PC-9 (cell line): ENCODE results near the gene FRMD4B. TPM values are rescaled to one million over a fixed set of nuclear protein-coding genes. Genes with fewer than 3 reads are reported as not detected.

ENCODE experiments used
- BruUV-seq: library from RNA; stranded (reverse); fragments of 400-500 nt; replicated peaks from 2 replicates; lab custom pipeline; 2021; lab: Mats Ljungman, UMichigan
- CTCF ChIA-PET: fragments of 300-600 bp; sonication (Branson Sonifier 250); formaldehyde crosslinking; loops from one replicate; lab custom pipeline; 2022; ENCODE audit warnings: antibody characterized with exemption; lab: Charles Lee
- POLR2A ChIA-PET: fragments of 300-600 bp; sonication (Branson Sonifier 250); formaldehyde crosslinking; loops from one replicate; lab custom pipeline; 2022; ENCODE audit warnings: antibody characterized with exemption; ENCODE audit not compliant: unreplicated experiment; lab: Charles Lee
- DNase-seq, 2 experiments: peaks; one replicate each; pipeline versions ENCODE4 v3.0.0 to v3.0.0-alpha.2; 2015 to 2022; ENCODE audit warnings: mixed read lengths in 1 of 2
- H2AFZ ChIP-seq: fragments of 200-600 bp; sonication (generic); 2 replicates; pipeline ENCODE4 v1.8.1; 2017; ENCODE audit warnings: antibody characterized with exemption
- H3F3A ChIP-seq: fragments of 200-600 bp; sonication (generic); 2 replicates; pipeline ENCODE4 v1.8.1; 2017; ENCODE audit warnings: antibody characterized with exemption, mild to moderate bottlenecking, low read depth; ENCODE audit not compliant: insufficient read depth
- H3K27ac ChIP-seq: fragments of 200-600 bp; sonication (generic); 2 replicates; pipeline ENCODE4 v1.6.1; 2016; ENCODE audit warnings: mixed run types
- H3K27me3 ChIP-seq: fragments of 200-600 bp; sonication (generic); 2 replicates; pipeline ENCODE4 v1.6.1; 2016; ENCODE audit warnings: low read depth, mixed run types; ENCODE audit not compliant: insufficient read depth
- H3K36me3 ChIP-seq: fragments of 200-600 bp; sonication (generic); 2 replicates; pipeline ENCODE4 v1.6.1; 2016; ENCODE audit warnings: low read depth, mixed run types
- H3K4me1 ChIP-seq: fragments of 200-600 bp; sonication (generic); replicated peaks from 2 replicates; pipeline ENCODE4 v1.6.1; 2016; ENCODE audit warnings: mixed run types; ENCODE audit not compliant: insufficient read depth
- H3K4me2 ChIP-seq: fragments of 200-600 bp; sonication (generic); 2 replicates; pipeline ENCODE4 v1.6.1; 2017; ENCODE audit warnings: mixed run types
- H3K4me3 ChIP-seq: fragments of 200-600 bp; sonication (generic); 2 replicates; pipeline ENCODE4 v1.6.1; 2016; ENCODE audit warnings: mixed run types
- H3K79me2 ChIP-seq: fragments of 200-600 bp; sonication (generic); 2 replicates; pipeline ENCODE4 v1.6.1; 2017; ENCODE audit warnings: low read depth, mixed run types
- H3K9me2 ChIP-seq: fragments of 200-600 bp; sonication (generic); 2 replicates; pipeline ENCODE4 v1.8.1; 2017; ENCODE audit warnings: mild to moderate bottlenecking; ENCODE audit not compliant: insufficient read depth
- H3K9me3 ChIP-seq: fragments of 200-600 bp; sonication (generic); 2 replicates; pipeline ENCODE4 v1.8.1; 2016; ENCODE audit warnings: low read depth; ENCODE audit not compliant: insufficient read depth
- H4K20me1 ChIP-seq: fragments of 200-600 bp; sonication (generic); 2 replicates; pipeline ENCODE4 v1.8.1; 2017; ENCODE audit not compliant: insufficient read depth
- CTCF ChIP-seq: fragments of 200-600 bp; sonication (generic); conservative IDR thresholded peaks from 2 replicates; pipeline ENCODE4 v1.6.1; 2017; ENCODE audit warnings: mixed run types, antibody characterized with exemption, mild to moderate bottlenecking, moderate library complexity
- EZH2 ChIP-seq: fragments of 200-600 bp; sonication (generic); IDR thresholded peaks from 2 replicates; pipeline ENCODE4 v1.8.0; 2017; ENCODE audit warnings: antibody characterized with exemption, low read depth
- intact Hi-C: fragments of 100-400 bp; cut with micrococcal nuclease; formaldehyde crosslinking; loops from one replicate; pipeline ENCODE4 v1.10.0; 2022; ENCODE audit not compliant: unreplicated experiment
- total RNA-seq: library from RNA; stranded (reverse); gene quantifications from 2 replicates; pipeline ENCODE4 v1.2.3, GENCODE V29; 2021

FRMD4B gene
- total RNA-seq, 1 experiment from 2014 or later: 10.2 TPM

DNA sequence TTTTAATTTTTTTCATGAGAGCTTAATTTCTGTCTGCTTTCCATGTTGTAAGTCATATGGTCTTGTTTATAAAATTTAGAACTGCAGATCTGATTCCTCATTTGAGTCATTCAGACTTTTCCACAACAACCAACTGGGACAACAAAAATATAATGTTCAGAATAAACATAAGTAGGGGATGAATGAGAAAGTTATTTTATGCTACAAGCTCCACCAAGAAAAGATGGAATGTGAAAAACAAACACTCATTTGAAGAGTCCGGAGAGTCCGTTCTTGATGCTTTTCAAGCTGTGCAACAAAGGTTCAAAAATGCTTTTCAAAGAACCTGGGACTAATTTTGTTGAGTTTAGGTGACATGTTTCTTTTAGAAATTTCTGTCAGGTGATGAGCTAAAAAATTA lies 9.2 kb downstream of the FRMD4B start:
- Histone ChIP-seq H3K27ac (no peak overlapping the region), H3K79me2 (no peaks in the 10 kb centered on the region), H3K27me3 (no peaks in the 10 kb centered on the region), H3K9me3 (no peaks in the 10 kb centered on the region), H3K4me3 (no peak overlapping the region), H3F3A (no peaks in the 10 kb centered on the region), H4K20me1 (no peaks in the 10 kb centered on the region), H3K36me3 (no peaks in the 10 kb centered on the region), H3K4me1 (no peaks in the 10 kb centered on the region), H3K9me2 (no peaks in the 10 kb centered on the region), H2AFZ (no peak overlapping the region), H3K4me2 (no peak overlapping the region)
- ChIA-PET POLR2A (no interaction called here), CTCF (no interaction called here)
- BruUV-seq: no TSS peak
- intact Hi-C loops: no loop called here
- TF ChIP-seq CTCF (no peak), EZH2 (no peak)
- no peak for DNase-seq

DNA sequence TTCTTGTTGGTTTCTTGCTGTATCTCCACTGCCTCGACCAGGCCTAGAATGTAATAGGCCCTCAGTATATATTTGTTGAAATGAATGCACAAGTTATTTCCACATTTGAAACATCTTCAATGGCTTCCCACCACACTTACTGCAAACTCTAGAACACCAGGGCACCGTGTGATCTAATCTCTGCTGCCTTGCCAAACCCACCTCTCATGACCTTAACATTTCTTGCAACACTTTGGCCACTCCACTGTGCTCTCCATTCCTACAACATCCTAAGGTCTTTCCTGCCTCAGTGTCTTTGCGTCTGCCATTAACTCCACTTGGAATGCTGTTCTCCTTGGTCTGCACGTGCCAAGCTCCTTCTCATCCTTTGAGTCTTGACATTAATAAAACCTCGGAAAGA lies 14.1 kb downstream of the FRMD4B start:
- Histone ChIP-seq H3F3A (no peaks in the 10 kb centered on the region), H2AFZ (no peak overlapping the region), H4K20me1 (no peaks in the 10 kb centered on the region), H3K4me2 (no peak overlapping the region), H3K9me2 (no peaks in the 10 kb centered on the region), H3K36me3 (no peaks in the 10 kb centered on the region), H3K27ac (no peak overlapping the region), H3K4me1 (no peaks in the 10 kb centered on the region), H3K79me2 (no peaks in the 10 kb centered on the region), H3K9me3 (no peaks in the 10 kb centered on the region), H3K4me3 (no peak overlapping the region), H3K27me3 (no peaks in the 10 kb centered on the region)
- no TSS peak for BruUV-seq
- no peak for DNase-seq
- intact Hi-C loops: no loop called here
- CTCF ChIA-PET: no interaction called here
- TF ChIP-seq EZH2 (no peak), CTCF (no peak)
- POLR2A ChIA-PET: no interaction called here

GRCh38 chr3:69370901-69371301 lies 15.0 kb downstream of the FRMD4B start:
- no peak overlapping the region for H3K4me2 ChIP-seq
- ChIA-PET CTCF (no interaction called here), POLR2A (interaction anchor here (0.6 kb wide), 1 partner anchor 82 kb away, joined by 3 read pairs; no protein-coding TSS in a partner anchor)
- no peak overlapping the region for H2AFZ ChIP-seq
- H3K9me3 ChIP-seq: no peaks in the 10 kb centered on the region
- H3K9me2 ChIP-seq: no peaks in the 10 kb centered on the region
- no TSS peak for BruUV-seq
- no peaks in the 10 kb centered on the region for H3K27me3 ChIP-seq
- no peak overlapping the region for H3K4me3 ChIP-seq
- H3F3A ChIP-seq: no peaks in the 10 kb centered on the region
- peak in 1 of 2 experiments; percentile 12 for DNase-seq
- no peaks in the 10 kb centered on the region for H3K36me3 ChIP-seq
- no peak for TF ChIP-seq CTCF
- TF ChIP-seq EZH2: no peak
- H3K79me2 ChIP-seq: no peaks in the 10 kb centered on the region
- no peaks in the 10 kb centered on the region for H4K20me1 ChIP-seq
- H3K4me1 ChIP-seq: no peaks in the 10 kb centered on the region
- H3K27ac ChIP-seq: no peak overlapping the region
- intact Hi-C loops: no loop called here
